HepG2 (cell line): Measurements from ENCODE around the gene LIPC.

Source experiments
- ATF3 ChIP-seq: sonication (generic); formaldehyde crosslinking; IDR thresholded peaks from 2 replicates; pipeline ENCODE4 v1.4.0; 2020; ENCODE audit warnings: missing genetic modification reagents
- CTCF ChIP-seq: sonication (generic); formaldehyde crosslinking; IDR thresholded peaks from 2 replicates; pipeline ENCODE4 v1.5.0; 2020; ENCODE audit warnings: mild to moderate bottlenecking, missing genetic modification reagents, moderate library complexity
- EZH2 ChIP-seq: conservative IDR thresholded peaks from 2 replicates; pipeline ENCODE4 v1.6.1; 2012; ENCODE audit warnings: mild to moderate bottlenecking, low read depth, low read length, moderate library complexity
- FOSL1 ChIP-seq: sonication (generic); formaldehyde crosslinking; IDR thresholded peaks from 2 replicates; pipeline ENCODE4 v1.9.0; 2021; ENCODE audit warnings: missing genetic modification reagents, borderline replicate concordance
- FOXA3 ChIP-seq: IDR thresholded peaks from 2 replicates; pipeline ENCODE4 v1.6.1; 2016; ENCODE audit warnings: missing genetic modification reagents, missing compliant biosample characterization
- SNRNP70 ChIP-seq: fragments of 200-400 bp; formaldehyde crosslinking; IDR thresholded peaks from 2 replicates; pipeline ENCODE4 v1.6.1; 2017; ENCODE audit warnings: mild to moderate bottlenecking, low read depth, low read length, moderate library complexity
- ZNF577 ChIP-seq: sonication (generic); formaldehyde crosslinking; IDR thresholded peaks from 2 replicates; pipeline ENCODE4 v1.4.0; 2020; ENCODE audit warnings: mild to moderate bottlenecking, low read depth, missing genetic modification reagents, borderline replicate concordance
- ZNF629 ChIP-seq: sonication (generic); formaldehyde crosslinking; conservative IDR thresholded peaks from 2 replicates; pipeline ENCODE4 v1.5.0; 2020; ENCODE audit warnings: missing genetic modification reagents
- ZNF776 ChIP-seq: sonication (generic); formaldehyde crosslinking; IDR thresholded peaks from 2 replicates; pipeline ENCODE4 v1.4.0; 2020; ENCODE audit warnings: mild to moderate bottlenecking, missing genetic modification reagents

- TF ChIP-seq SNRNP70 (no peak), FOXA3 (no peak), ATF3 (no peak), ZNF577 (CRISPR knock-in tag) (no peak), CTCF (CRISPR knock-in tag) (no peak), ZNF776 (CRISPR knock-in tag) (no peak), FOSL1 (CRISPR knock-in tag) (no peak), ZNF629 (no peak), EZH2 (no peak)
Measured at GRCh38 chr15:58472821-58473581, 41.2 kb downstream of the LIPC start.
